Memory B cell (primary cell): ENCODE data around the gene APOB.

Experiments
- ATAC-seq: fragments of 150-1000 bp; cut with Tn5 transposase; 2 replicates; pipeline ENCODE4 v1.10.0; 2021; ENCODE audit warnings: low read depth, mild to moderate bottlenecking, moderate library complexity
- DNase-seq, 2 donors: peaks; one replicate each; pipeline ENCODE4 v3.0.0; 2022; ENCODE audit warnings: low spot score in 2 of 2
- H3K27ac Mint-ChIP-seq: one replicate; pipeline ENCODE4 v1.8.0; 2022; ENCODE audit warnings: mild to moderate bottlenecking, moderate library complexity, mixed read lengths
- H3K27me3 Mint-ChIP-seq: one replicate; pipeline ENCODE4 v1.8.0; 2022; ENCODE audit warnings: mixed read lengths
- H3K36me3 Mint-ChIP-seq: one replicate; pipeline ENCODE4 v1.8.0; 2022; ENCODE audit warnings: mild to moderate bottlenecking, mixed read lengths
- H3K4me1 Mint-ChIP-seq: one replicate; pipeline ENCODE4 v1.8.0; 2022; ENCODE audit warnings: mixed read lengths
- H3K4me3 Mint-ChIP-seq: one replicate; pipeline ENCODE4 v1.8.0; 2022; ENCODE audit warnings: mild to moderate bottlenecking, moderate library complexity, mixed read lengths
- H3K9me3 Mint-ChIP-seq: one replicate; pipeline ENCODE4 v1.8.0; 2022; ENCODE audit warnings: mixed read lengths

The APOB gene

DNA sequence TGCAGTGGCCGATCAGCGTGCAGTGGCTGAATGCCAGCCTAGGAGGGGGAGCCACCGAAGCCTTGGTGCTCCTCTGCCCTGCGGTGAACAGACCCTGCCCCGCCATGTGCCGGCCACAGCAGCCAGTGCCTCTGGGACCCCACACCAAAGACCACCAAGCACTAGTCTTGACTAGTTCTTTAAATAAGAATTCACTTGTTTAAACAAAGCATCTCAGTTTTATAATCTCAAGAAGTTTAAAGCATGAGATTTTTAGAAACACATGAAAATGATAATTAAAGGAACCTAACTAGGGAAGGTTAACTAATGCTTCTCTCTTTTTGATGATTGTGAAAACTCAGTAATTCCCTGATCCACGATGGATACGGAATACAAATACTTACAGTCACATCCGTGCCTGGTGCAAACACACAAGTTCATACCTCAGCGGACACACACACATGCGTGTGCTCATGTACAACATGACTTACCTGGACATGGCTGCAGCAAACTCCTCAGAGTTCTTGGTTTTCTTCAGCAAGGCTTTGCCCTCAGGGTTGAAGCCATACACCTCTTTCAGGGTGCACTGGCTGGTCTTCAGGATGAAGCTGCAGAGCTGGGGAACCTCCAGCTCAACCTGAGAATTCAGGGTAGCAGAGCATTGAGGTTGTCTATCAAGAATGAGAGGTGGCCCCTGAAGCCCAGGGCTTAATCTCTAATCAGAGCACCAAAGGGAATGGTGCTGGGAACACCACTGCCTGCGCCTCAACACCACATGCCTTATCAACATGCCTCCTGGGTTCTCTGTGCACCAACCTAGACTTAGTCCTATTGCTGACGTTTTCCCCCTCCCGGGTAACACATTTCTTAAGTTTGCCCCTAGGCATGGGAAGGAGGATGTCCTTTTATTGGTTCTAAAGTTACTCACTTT lies 3.1 kb downstream of the APOB start:
- no peak for ATAC-seq
- Mint-ChIP-seq H3K27me3 (peaks cover 14% of the 10 kb centered on the region), H3K9me3 (no peaks in the 10 kb centered on the region), H3K27ac (no peak overlapping the region), H3K36me3 (no peaks in the 10 kb centered on the region), H3K4me3 (no peak overlapping the region), H3K4me1 (no peaks in the 10 kb centered on the region)
- no peak for DNase-seq

DNA sequence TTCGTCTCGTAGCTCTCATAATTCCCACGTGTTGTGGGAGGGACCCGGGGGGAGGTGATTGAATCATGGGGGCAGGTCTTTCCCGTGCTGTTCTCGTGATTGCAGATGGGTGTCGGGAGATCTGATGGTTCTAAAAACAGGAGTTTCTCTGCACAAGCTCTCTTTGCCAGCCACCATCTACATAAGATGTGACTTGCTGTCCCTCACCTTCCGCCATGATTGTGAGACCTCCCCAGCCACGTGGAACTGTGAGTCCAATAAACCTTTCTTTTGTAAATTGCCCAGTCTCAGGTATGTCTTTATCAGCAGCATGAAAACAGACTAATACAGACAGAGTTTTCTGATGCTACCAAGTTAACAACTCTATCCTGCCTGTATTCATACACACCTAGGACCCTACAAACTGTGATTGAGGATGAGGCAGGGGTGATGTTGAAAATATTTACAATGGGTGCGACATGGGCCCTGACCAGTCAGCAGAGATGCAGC lies 3.9 kb downstream of the APOB start:
- H3K9me3 Mint-ChIP-seq, result no peaks in the 10 kb centered on the region
- no peak overlapping the region for H3K27ac Mint-ChIP-seq
- peaks cover 16% of the 10 kb centered on the region for H3K27me3 Mint-ChIP-seq
- no peak overlapping the region for H3K4me3 Mint-ChIP-seq
- ATAC-seq (no peak), DNase-seq (no peak)
- no peaks in the 10 kb centered on the region for H3K4me1 Mint-ChIP-seq
- H3K36me3 Mint-ChIP-seq, result no peaks in the 10 kb centered on the region

DNA sequence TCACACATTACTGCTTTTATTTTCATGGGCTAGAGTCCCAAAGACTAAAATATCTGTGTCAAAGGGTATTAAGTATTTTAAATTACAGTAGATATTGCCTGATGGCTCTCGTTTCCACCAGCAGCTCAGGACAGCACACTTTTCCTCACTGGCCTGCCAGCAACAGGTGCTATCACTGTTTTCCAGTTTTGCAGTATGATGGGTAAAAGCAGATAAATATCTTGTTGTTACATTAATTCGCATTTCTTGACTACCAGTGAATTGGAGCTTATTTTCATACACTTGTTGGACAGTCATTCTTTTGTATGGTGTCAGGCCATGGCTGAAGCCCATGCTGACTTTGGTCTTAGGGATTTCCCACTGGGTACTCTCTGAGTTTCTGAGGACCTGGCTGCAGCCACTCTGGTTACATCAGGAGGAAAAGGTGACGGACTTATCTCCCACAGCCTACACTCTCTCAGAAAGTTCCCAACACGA lies 4.8 kb downstream of the APOB start:
- no peak overlapping the region for H3K27ac Mint-ChIP-seq
- no peaks in the 10 kb centered on the region for H3K36me3 Mint-ChIP-seq
- no peaks in the 10 kb centered on the region for H3K4me1 Mint-ChIP-seq
- DNase-seq, result no peak
- H3K27me3 Mint-ChIP-seq, result peaks cover 12% of the 10 kb centered on the region
- no peak for ATAC-seq
- H3K9me3 Mint-ChIP-seq, result no peaks in the 10 kb centered on the region
- H3K4me3 Mint-ChIP-seq, result no peak overlapping the region

DNA sequence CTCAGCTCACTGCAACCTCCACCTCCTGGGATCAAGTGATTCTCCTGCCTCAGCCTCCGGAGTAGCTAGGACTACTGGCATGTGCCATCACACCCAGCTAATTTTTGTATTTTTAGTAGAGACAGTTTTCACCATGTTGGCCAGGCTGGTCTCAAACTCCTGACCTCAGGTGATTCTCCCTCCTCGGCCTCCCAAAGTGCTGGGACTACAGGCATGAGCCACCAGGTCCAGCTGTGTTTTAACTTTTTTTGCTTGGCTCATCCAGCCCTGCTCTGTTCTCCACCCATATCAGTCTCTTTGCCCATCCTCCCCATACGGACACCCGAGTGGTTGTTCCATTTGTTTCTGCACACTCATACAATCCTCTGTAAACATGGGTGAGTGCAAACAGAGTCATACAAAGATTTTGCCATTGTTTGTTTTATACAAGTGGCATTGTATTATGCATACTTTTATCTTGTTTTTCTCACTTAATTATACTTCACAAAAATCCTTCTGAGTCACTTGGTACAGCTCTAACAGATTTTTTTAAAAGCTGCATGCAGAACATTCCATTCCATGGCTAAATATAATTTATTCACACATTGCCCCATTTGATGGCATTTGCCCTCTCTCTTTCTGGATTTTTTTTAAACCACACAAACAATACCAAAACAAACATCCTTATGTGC lies 5.3 kb downstream of the APOB start:
- ATAC-seq, result no peak
- no peak overlapping the region for H3K27ac Mint-ChIP-seq
- H3K4me3 Mint-ChIP-seq, result no peak overlapping the region
- H3K27me3 Mint-ChIP-seq, result peaks cover 12% of the 10 kb centered on the region
- H3K36me3 Mint-ChIP-seq, result no peaks in the 10 kb centered on the region
- DNase-seq, result no peak
- H3K4me1 Mint-ChIP-seq, result no peaks in the 10 kb centered on the region
- H3K9me3 Mint-ChIP-seq, result no peaks in the 10 kb centered on the region

DNA sequence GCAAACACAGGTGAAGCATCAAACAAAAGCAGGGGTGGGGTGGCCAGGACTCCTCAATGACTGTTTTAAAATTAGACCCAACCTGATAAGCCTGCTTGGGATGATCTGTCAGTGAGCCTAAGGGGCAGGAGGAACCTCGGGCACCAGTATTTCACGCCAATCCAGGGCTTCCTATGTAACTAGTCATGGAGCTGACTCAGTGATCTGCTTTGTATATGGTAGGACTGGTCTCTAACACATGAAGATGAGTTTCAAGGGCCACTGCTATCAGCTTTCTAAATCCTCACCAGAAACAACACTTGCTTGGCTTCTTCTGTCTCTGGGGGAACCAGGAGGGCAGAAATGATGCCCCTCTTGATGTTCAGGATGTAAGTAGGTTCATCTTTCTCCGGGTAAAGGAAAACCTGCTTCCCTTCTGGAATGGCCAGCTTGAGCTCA lies 6.2 kb downstream of the APOB start:
- Mint-ChIP-seq H3K27me3 (peaks cover 11% of the 10 kb centered on the region), H3K4me3 (no peak overlapping the region), H3K36me3 (no peaks in the 10 kb centered on the region), H3K27ac (no peak overlapping the region), H3K4me1 (no peaks in the 10 kb centered on the region), H3K9me3 (no peaks in the 10 kb centered on the region)
- ATAC-seq (no peak), DNase-seq (no peak)

DNA sequence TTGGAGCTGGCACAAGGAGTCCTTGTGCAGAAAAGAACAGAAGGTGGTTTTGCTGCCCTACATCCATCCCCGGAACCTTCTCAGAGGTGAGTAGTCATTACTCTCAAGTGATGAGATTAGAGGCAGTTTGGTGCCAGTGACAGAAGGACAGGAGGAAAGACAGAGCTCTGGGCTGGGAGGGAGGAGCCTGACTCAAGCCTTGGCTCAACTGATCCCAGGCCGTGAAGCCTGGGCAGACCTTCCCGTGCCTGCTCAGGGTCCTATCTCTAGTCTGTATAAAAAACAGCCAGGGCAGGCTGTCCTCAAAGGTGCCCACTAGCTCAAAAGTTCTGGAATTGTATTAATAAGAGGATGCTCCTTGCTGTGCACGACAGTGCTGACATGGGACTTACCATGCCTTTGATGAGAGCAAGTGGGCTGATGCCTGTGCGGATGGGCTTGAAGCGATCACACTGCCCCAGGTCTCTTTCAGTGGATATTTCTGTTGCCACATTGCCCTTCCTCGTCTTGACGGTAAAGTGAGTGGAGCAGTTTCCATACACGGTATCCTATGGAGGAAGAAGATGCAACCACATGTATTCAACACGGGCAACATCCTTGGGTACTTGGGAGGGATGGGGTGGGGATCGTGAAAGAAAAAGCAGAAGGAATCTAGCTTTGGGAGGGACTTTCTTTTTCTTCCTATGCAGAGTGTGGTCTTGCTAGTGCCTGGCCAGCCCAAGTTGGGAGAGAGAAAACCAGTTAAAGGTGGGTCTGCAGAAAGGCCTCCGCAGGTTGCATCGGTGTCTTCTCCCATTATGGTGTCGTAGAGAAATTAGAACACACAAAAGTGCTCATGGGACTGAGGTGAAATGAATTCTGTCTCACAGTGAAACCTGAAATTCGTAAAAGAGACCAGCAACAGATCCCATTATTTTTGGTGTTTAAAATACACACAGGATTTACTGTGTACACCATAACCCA lies 6.9 kb downstream of the APOB start:
- no peak for DNase-seq
- Mint-ChIP-seq H3K27ac (no peak overlapping the region), H3K9me3 (no peaks in the 10 kb centered on the region), H3K4me1 (no peaks in the 10 kb centered on the region), H3K27me3 (peaks cover 11% of the 10 kb centered on the region), H3K36me3 (no peaks in the 10 kb centered on the region), H3K4me3 (no peak overlapping the region)
- ATAC-seq, result no peak

DNA sequence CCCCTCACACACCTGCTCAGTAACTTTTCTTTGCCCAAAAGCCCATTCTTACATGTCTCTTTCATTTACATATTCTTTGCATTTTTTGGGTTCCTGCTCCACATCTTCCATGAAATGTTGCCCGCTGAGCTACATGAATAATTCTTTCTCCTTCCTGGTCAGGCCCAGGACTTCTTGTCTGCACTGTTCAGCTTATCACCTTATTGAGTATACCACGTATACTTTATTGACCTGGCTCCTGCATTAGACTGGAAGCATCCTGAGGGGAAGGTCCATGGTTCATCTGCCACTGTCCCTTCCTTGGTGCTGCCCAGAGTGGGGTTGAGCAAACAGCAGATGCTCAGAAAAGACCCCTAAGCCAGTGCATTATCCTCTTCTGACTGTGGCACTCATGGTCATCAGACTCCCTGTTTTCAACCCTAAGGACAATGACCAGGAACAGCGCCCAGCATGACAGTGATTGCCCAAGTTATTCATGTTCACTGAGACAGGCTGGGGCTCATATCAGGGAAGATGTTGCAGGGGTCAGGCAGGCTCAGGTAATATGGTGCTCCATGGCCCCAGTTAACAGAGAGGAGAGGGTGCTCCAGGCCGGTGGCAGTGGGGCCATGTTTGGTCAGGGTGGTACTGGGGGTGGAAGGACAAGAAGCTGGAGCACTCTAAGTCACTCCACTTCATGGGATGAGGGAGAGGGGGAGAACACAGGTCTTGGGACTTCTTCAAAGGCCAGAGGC lies 7.7 kb downstream of the APOB start:
- DNase-seq, result no peak
- no peaks in the 10 kb centered on the region for H3K4me1 Mint-ChIP-seq
- H3K36me3 Mint-ChIP-seq, result no peaks in the 10 kb centered on the region
- H3K27me3 Mint-ChIP-seq, result peaks cover 11% of the 10 kb centered on the region
- H3K9me3 Mint-ChIP-seq, result no peaks in the 10 kb centered on the region
- no peak for ATAC-seq
- no peak overlapping the region for H3K27ac Mint-ChIP-seq
- H3K4me3 Mint-ChIP-seq, result no peak overlapping the region

DNA sequence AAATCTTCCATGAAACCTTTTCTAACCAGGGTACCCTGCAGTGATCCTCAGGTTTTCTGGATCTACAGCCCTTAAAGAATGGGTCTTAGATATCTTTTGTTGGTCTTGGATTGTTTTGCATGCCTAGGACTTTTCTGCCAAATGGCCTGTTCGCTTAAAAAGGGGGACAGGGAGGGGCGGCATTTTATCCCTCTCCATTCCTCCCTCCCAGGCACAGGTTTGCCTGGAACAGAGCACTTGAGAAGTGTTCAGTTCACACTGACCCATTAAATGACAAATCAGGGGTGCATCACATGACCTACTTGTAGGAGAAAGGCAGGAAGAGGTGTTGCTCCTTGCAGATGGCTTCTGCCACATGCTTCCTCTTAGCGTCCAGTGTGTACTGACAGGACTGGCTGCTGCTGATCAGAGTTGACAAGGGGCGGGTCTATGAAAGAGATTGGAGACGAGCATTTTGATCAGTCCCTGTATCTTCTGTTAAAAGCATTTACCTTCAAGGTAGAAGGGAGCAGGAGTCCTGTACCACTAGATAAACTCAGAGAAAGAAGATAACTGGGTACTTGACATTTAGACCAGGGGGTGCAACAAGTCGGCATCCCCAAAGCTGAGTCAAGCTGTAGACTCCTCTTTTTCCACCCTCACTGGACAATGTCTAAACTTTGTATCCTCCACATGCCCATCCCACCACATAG lies 8.4 kb downstream of the APOB start:
- no peak for ATAC-seq
- H3K27ac Mint-ChIP-seq, result no peak overlapping the region

DNA sequence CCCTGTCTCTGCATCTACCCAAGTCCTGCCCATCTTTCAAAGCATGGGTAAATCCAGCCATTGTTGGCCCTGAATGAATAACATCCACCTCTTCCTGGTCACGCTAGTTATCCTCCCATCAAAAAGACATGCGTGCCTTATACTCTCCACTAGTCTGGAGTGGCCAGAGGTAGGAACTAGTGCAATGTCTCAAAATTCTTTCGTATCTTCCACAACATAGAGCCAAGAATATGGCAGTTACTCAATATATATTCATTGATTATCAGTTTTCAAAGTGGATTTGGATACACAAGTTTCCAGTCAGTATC lies 8.9 kb downstream of the APOB start:
- Mint-ChIP-seq H3K4me1 (no peaks in the 10 kb centered on the region), H3K27me3 (peaks cover 12% of the 10 kb centered on the region), H3K36me3 (no peaks in the 10 kb centered on the region), H3K27ac (no peak overlapping the region), H3K9me3 (no peaks in the 10 kb centered on the region), H3K4me3 (no peak overlapping the region)
- DNase-seq, result no peak
- no peak for ATAC-seq

More for the DNA sequence above, 8.4 kb downstream of the APOB start:
- Mint-ChIP-seq H3K9me3 (no peaks in the 10 kb centered on the region), H3K4me1 (no peaks in the 10 kb centered on the region), H3K36me3 (no peaks in the 10 kb centered on the region), H3K4me3 (no peak overlapping the region), H3K27me3 (peaks cover 11% of the 10 kb centered on the region)
- DNase-seq, result no peak

DNA sequence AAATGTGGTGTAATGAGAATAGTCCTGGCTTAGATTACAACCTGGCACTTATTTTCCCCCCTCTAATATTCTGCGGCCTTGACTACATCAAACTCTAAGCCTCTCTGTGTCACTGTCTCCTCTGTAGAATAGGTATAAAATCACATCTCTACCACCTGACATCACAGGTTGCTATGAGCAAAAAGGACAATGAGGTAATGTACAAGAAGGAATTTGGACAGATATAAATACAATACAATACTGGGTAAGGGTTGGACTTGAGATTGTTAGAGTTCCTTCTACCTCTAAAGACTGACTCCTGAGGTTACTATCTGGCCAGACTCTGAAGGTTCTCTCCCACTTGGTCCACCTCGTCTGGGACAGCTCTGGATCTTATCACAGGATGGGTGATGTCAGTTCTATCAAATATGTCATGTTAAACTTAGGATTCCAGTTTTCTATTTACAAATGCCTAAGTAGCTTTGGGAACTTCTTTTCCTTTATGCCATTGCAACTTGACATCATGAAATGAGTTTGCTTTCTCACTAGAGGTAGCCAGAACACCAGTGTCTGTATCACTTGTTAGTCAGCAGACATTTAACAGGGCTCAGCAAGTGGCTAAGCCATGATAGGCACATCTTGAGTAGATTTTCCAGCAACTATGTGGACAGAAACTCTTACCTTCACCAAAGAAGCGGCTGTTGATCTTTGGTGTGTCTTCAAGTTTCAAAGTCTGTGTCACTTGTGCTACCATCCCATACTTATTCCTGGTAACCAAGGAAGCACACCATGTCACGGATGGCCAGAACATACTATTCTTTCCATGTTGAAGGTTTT lies 9.5 kb downstream of the APOB start:
- Mint-ChIP-seq H3K9me3 (no peaks in the 10 kb centered on the region), H3K27me3 (peaks cover 11% of the 10 kb centered on the region)

DNA sequence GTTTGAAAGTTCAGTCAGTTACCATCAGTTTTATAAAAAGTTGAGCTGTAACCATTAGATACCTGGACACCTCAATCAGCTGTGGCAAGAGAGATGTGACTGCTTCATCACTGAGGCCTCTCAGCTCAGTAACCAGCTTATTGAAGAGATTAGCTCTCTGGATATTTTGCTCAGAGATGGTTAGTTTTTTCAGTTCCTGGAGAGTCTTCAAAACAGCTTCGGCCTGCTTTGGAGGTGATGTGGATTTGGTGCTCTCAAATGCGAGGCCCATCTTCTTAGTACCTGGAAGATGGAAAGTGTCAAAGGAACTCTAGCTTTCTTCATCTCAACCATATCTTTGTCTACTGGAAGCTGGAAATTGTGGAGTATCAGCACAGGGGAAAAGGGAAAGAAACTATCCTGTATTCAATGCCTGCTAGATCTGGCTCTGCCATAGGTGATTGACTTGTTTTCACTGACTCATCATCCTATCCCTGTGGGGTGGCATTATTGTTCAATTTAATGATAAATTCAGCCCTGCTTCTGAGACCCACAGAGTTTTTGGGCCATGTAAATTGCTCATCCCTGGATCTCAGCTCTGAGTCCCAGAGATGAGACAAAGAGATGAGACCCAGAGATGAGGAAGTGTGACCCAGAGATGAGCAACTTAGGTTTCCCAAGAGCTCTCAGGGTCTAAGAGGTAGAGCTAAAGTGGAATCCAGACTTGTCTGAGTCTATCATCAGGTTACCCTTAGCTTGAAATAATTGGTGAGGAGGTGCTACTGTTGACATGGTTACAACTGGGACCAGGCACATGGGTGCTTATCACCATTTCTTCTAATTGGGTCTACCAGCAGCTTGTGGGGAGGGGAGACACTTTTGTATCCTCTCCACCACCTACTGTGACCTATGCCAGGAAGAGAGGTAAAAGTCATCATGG lies 10.4 kb downstream of the APOB start:
- Mint-ChIP-seq H3K9me3 (no peaks in the 10 kb centered on the region), H3K27me3 (peaks cover 10% of the 10 kb centered on the region), H3K36me3 (no peaks in the 10 kb centered on the region), H3K4me1 (no peaks in the 10 kb centered on the region), H3K27ac (no peak overlapping the region), H3K4me3 (no peak overlapping the region)
- DNase-seq (no peak), ATAC-seq (no peak)

More for the DNA sequence above, 9.5 kb downstream of the APOB start:
- Mint-ChIP-seq H3K4me3 (no peak overlapping the region), H3K4me1 (no peaks in the 10 kb centered on the region), H3K27ac (no peak overlapping the region), H3K36me3 (no peaks in the 10 kb centered on the region)
- no peak for ATAC-seq
- DNase-seq, result no peak
